ENCODE data around the gene PTPN21. TPM values are rescaled to one million over a fixed set of nuclear protein-coding genes. Genes with fewer than 3 reads are reported as not detected.

Gene PTPN21
- polyA plus RNA-seq, 1 of the 3 experiments (the other 2 are of a cell fraction): 5.6 TPM

DNA sequence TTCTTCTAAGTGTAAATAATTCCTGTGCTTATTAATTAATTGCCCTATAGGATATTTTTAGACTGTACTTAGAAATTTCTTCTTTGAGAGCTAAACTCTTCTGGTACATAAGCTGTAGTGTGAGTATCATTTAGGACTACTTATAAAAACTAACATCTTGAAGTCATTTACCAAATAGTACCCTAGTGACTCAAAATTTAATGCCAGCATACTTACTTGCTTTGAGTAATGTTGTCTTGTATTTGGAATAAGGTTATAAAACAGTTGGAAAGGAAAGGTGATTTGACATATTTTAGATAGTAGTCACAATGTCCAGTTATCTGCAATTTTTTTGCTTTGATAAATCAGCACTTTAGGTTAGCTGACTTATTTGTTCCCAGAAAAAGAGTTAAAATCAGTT, 130.2 kb downstream of the PTPN21 start (continued):
- no peak for TF ChIP-seq USF2 (IDR thresholded peaks at IDR 0.05; ENCODE audit: borderline replicate concordance, low read depth, low read length)

GRCh38 chr14:88422919-88423650, 131.7 kb downstream of the PTPN21 start:
- DNase-seq: no peak
- no peaks in the 10 kb centered on the region for H4K20me1 ChIP-seq (ENCODE audit: insufficient read depth)
- no peak overlapping the region for H3K9ac ChIP-seq
- H3K27ac ChIP-seq (ENCODE audit: low read depth in 2 of 2, low read length in 1 of 2): no peak overlapping the region; a peak in 1 of 4 replicates
- CTCF ChIA-PET: no interaction called here
- H3K9me3 ChIP-seq: peaks cover 7% of the 10 kb centered on the region
- H2AFZ ChIP-seq (ENCODE audit: low read depth): no peak overlapping the region
- no peaks in the 10 kb centered on the region for H3K79me2 ChIP-seq (ENCODE audit: insufficient read depth)
- H3K36me3 ChIP-seq (replicated peaks in 1 of 2; ENCODE audit: control insufficient read depth in 1 of 2, insufficient read depth in 2 of 2, low read length in 1 of 2): peaks cover 10 to 16% of the 10 kb centered on the region in 2 experiments
- H3K4me3 ChIP-seq (ENCODE audit: low read depth in 2 of 2, low read length in 1 of 2): no peak overlapping the region
- H3K4me1 ChIP-seq (ENCODE audit: control insufficient read depth in 1 of 2, insufficient read depth in 2 of 2, low read depth in 1 of 2, low read length in 1 of 2): no peaks in the 10 kb centered on the region; a peak in 2 of 4 replicates
- no peaks in the 10 kb centered on the region for H3K9me2 ChIP-seq
- no peak overlapping the region for H3K4me2 ChIP-seq
- POLR2A ChIA-PET: no interaction called here
- WGBS (ENCODE audit: low lambda C conversion rate): 42% methylated on average over 3 of the region's 3 CpGs
- H3K27me3 ChIP-seq (ENCODE audit: insufficient read depth): no peaks in the 10 kb centered on the region
- TF ChIP-seq FOSL2 (IDR thresholded peaks at IDR 0.05; ENCODE audit: borderline replicate concordance, low read depth) (0 out of 2 replicates have a peak, but pooled peaks have one; percentile 21), FOXM1 (IDR thresholded peaks at IDR 0.05; ENCODE audit: low read depth) (no peak), CHD2 (IDR thresholded peaks at IDR 0.05; ENCODE audit: low read length, partially characterized antibody) (no peak)
- no peaks in the 10 kb centered on the region for H3F3A ChIP-seq (replicated peaks; ENCODE audit: insufficient read depth)

GRCh38 chr14:88422047-88422446, 132.8 kb downstream of the PTPN21 start:
- no peaks in the 10 kb centered on the region for H3F3A ChIP-seq (replicated peaks; ENCODE audit: insufficient read depth)
- no peaks in the 10 kb centered on the region for H3K79me2 ChIP-seq (ENCODE audit: insufficient read depth)
- H3K4me3 ChIP-seq (ENCODE audit: low read depth in 2 of 2, low read length in 1 of 2): no peak overlapping the region
- H3K9ac ChIP-seq: no peak overlapping the region
- CTCF ChIA-PET: no interaction called here
- no peaks in the 10 kb centered on the region; a peak in 2 of 4 replicates for H3K4me1 ChIP-seq (ENCODE audit: control insufficient read depth in 1 of 2, insufficient read depth in 2 of 2, low read depth in 1 of 2, low read length in 1 of 2)
- H3K27me3 ChIP-seq (ENCODE audit: insufficient read depth): no peaks in the 10 kb centered on the region
- H3K27ac ChIP-seq (ENCODE audit: low read depth in 2 of 2, low read length in 1 of 2): peak overlapping the region in 1 of 2 experiments; percentile 16; a peak in 1 of 4 replicates
- H3K36me3 ChIP-seq (replicated peaks in 1 of 2; ENCODE audit: control insufficient read depth in 1 of 2, insufficient read depth in 2 of 2, low read length in 1 of 2): peaks cover 12 to 25% of the 10 kb centered on the region in 2 experiments
- H3K9me2 ChIP-seq: no peaks in the 10 kb centered on the region
- TF ChIP-seq GATA2 (CRISPR knock-in tag; IDR thresholded peaks at IDR 0.05) (0 out of 2 replicates have a peak, but pooled peaks have one; percentile 17), RAD21 (IDR thresholded peaks at IDR 0.05; ENCODE audit: low read length) (no peak)
- H2AFZ ChIP-seq (ENCODE audit: low read depth): no peak overlapping the region
- POLR2A ChIA-PET: no interaction called here
- no peaks in the 10 kb centered on the region for H4K20me1 ChIP-seq (ENCODE audit: insufficient read depth)
- H3K4me2 ChIP-seq: no peak overlapping the region
- H3K9me3 ChIP-seq: peaks cover 10% of the 10 kb centered on the region
- peak; percentile 28 for DNase-seq

GRCh38 chr14:88421286-88421685, 133.5 kb downstream of the PTPN21 start:
- H3K36me3 ChIP-seq (replicated peaks in 1 of 2; ENCODE audit: control insufficient read depth in 1 of 2, insufficient read depth in 2 of 2, low read length in 1 of 2): peaks cover 6 to 26% of the 10 kb centered on the region in 2 experiments
- CTCF ChIA-PET: no interaction called here
- no peak overlapping the region for H3K4me2 ChIP-seq
- POLR2A ChIA-PET: no interaction called here
- WGBS (ENCODE audit: low lambda C conversion rate): 95% methylated on average over 4 of the region's 4 CpGs
- no peaks in the 10 kb centered on the region for H3F3A ChIP-seq (replicated peaks; ENCODE audit: insufficient read depth)
- DNase-seq: no peak
- H3K9me3 ChIP-seq: peaks cover 10% of the 10 kb centered on the region
- no peak overlapping the region for H2AFZ ChIP-seq (ENCODE audit: low read depth)
- H3K4me3 ChIP-seq (ENCODE audit: low read depth in 2 of 2, low read length in 1 of 2): no peak overlapping the region
- no peaks in the 10 kb centered on the region for H3K9me2 ChIP-seq
- H3K27me3 ChIP-seq (ENCODE audit: insufficient read depth): no peaks in the 10 kb centered on the region
- no peak overlapping the region for H3K27ac ChIP-seq (ENCODE audit: low read depth in 2 of 2, low read length in 1 of 2)
- no peaks in the 10 kb centered on the region for H4K20me1 ChIP-seq (ENCODE audit: insufficient read depth)
- H3K79me2 ChIP-seq (ENCODE audit: insufficient read depth): no peaks in the 10 kb centered on the region
- no peak overlapping the region for H3K9ac ChIP-seq
- no peak for TF ChIP-seq EZH2phosphoT487 (IDR thresholded peaks at IDR 0.05; ENCODE audit: borderline replicate concordance, low read depth)
- TF ChIP-seq USF2 (IDR thresholded peaks at IDR 0.05; ENCODE audit: borderline replicate concordance, low read depth, low read length): no peak
- no peak for TF ChIP-seq TCF12 (IDR thresholded peaks at IDR 0.05)
- no peak for TF ChIP-seq MXI1 (IDR thresholded peaks at IDR 0.05; ENCODE audit: low read depth, low read length)
- no peak for TF ChIP-seq FOXJ3 (CRISPR knock-in tag; IDR thresholded peaks at IDR 0.05)
- H3K4me1 ChIP-seq (ENCODE audit: control insufficient read depth in 1 of 2, insufficient read depth in 2 of 2, low read depth in 1 of 2, low read length in 1 of 2): no peaks in the 10 kb centered on the region; a peak in 2 of 4 replicates

Measured in SK-N-SH (cell line).